GM21390 (cell line): ENCODE data around the gene MYO1F.

Source experiments
- ATAC-seq: cut with Tn5 transposase; IDR thresholded peaks from one replicate; pipeline ENCODE4 v1.9.1; 2021; ENCODE audit not compliant: unreplicated experiment

Gene MYO1F

DNA sequence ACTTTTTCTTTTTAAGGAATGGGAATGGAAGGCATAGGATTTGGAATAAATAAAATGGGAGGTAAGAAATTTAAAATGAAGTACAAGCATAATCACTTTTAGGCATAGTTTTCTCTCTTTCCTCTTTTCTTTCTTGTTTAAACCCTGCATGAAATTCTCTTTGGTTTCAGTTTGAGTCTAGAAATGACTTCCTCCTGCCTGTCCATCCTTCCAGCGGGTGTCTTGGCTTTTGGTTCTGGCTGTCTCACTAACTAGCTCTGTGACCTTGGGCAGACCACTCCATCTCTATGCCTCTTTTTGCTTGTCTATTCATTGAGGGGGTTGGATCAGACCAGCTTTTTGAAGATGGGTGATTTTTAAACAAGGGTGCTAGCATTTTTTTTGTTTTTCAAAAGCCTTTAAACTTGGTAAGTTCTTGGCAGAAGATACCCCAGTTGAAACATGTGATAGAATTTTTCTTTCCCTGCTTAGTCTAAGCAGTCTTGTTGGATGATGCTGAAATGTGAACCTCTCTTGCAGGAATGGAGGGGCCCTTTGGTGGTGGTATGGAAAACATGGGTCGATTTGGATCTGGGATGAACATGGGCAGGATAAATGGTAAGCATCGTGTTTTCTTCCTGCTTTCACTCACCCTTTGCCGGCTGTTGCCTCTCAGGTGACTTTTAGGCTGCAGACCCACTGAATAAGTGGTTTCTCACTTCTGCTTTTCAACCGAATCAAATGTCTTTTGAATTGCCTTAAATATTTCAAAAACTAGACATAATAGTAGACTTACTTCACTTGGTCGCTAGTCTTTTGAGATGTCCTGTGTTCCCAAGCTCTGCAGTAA lies 103.4 kb downstream of the MYO1F start:
- ATAC-seq = peak; percentile 72
